OCI-M2 (cell line): ENCODE data around the gene PTPRM.

Experiments
- DNase-seq: peaks from one replicate; lab custom pipeline; 2025; ENCODE audit not compliant: unreplicated experiment; lab: John Stamatoyannopoulos, UW

PTPRM gene

DNA sequence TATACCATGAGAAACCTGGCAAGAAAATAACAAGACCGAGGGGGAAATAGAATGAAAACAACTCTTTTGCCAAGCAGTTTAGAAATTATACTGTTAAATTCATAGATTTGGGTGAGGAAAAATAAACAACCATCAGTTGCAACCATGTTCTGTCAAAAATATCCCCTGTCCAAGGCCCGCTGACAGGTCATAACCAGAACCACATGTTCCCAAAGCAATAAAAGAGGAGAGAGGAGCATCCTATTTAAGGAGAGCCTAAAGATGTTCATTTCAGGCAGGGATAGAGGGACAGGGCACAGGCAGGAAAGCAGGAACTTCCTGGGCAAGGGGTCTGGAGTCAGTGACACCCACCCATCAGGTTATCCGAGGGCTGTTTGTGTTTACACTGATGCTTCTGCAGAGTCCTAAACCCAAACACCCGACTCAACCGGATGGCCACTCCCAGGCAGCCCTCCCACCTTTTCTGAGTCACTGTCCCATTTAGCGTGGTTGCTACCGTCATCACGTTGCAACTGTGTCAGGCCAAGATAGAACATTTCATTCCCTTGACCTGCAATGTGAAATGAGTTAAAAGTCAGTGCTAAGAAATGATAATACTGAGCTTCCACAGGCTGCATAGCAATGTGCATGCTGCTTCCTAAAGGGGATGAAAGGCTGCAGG lies 573.9 kb downstream of the PTPRM start:
- no peak for DNase-seq

DNA sequence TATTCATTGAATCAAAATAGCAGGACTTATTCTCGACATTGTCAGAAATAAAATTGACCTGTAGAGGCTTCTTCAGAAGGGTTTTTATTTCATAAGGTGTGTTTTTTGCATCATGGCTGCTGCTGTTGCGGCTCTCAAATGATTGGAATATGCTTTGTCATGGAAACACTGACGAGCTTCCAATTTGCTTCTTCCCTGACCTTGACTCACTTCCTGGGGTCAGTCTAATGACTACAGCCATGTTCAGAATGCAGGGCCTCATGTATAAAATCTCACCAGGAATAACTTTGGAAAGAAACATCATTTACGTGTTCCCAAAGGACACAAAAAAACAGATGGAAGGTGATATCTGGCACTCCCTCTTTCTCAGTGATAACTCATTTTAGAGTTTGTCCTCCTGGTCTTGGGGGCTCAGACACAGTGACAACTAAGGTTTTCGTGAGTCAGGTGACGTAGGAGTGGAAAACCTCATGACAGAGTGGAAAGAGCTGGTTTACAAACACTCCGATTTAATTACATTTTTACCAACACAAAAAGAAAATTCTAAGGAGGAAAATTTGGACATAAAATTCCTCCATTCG lies 575.1 kb downstream of the PTPRM start:
- no peak for DNase-seq

DNA sequence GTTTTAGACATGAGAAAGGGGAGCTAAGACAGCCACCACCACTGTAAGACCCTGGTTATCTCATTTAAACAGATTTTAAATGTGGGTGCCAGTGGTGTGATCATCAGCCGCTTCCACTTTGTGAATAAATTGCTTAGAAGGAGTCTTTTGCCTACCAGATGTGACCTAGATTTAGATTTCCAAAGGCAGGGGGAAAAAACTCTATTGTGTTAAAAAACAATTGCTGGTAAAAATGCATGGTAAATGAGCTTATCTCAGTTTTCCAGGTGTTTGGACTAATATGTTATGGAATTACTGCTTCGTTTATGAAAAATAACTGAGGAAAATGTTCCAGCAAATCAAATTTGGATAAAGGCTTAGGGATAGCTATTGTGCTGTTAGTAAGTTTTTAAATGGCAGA lies 575.8 kb downstream of the PTPRM start:
- DNase-seq, result no peak

GRCh38 chr18:8151181-8151580 lies 584.1 kb downstream of the PTPRM start:
- DNase-seq, result no peak

- no peak for DNase-seq
Measured at GRCh38 chr18:8153887-8154583, 586.9 kb downstream of the PTPRM start.

DNA sequence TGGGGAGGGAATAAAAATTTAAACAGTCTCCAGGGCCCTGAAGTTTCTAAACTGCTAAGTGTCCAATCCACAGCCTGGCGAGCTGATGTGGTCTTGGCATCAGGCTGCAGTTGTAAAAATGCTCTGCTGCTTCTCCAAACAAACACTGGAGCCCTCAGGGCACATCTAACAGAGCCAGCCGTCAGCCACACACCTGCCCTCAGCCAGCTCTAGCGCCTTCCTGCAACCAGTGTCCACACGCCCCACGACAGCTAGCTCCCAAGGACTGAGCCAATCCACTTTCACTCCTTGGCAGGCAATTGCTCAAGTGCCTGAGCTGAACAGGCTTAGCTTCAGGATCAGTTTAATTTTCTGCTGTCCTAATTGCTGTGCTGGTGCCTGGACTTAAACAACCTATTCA lies 595.7 kb downstream of the PTPRM start:
- DNase-seq, result no peak

DNA sequence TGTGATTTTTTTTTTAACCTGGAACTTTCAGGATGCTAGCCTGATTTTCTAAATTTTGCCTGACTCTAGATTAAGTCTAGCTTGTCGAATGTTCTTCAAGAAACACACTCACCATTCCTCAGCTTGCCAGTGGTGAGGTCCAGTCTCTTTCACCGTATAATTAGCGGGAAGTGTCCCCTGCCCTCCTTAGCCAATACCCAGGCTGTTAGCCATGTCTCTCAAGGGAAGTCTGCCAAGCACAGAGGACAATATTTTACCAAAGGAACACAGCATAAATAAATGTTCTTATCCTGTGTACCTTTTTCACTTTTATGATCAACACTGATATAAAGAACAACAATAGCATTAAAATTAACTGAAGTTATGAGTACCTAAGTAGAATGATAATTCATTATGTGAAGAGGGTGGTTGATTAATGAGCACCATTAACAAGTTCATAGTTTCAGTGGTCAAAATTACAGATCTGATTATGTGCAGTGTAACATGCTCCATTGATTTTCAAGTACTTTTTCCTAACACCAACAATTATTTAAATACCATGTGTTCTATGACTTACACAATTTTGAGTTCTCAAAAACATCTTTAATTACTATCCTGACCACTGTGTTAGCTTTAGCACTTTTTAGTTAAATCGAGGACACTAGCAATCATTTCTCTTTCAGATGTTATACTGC lies 596.3 kb downstream of the PTPRM start:
- no peak for DNase-seq

GRCh38 chr18:8165095-8165494 lies 598.0 kb downstream of the PTPRM start:
- no peak for DNase-seq

DNA sequence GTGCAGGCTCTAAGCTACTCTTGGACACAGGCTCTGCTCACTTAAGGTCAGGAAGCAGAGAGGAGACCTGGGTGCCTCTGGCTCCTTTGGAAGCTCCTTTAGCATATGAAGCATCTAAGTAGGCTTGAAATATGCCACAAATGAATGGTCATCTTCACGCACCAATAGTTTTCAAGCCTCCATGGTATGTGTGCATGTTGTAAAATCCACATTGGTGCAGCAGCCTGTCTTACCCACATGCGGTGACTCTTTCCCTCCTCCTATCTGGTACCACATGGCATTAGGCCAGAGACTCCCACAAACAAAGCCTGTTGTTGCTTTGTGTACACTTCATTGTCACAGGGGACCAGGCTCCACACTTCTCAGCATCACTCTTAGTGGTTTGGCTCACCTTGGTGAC lies 599.9 kb downstream of the PTPRM start:
- no peak for DNase-seq

DNA sequence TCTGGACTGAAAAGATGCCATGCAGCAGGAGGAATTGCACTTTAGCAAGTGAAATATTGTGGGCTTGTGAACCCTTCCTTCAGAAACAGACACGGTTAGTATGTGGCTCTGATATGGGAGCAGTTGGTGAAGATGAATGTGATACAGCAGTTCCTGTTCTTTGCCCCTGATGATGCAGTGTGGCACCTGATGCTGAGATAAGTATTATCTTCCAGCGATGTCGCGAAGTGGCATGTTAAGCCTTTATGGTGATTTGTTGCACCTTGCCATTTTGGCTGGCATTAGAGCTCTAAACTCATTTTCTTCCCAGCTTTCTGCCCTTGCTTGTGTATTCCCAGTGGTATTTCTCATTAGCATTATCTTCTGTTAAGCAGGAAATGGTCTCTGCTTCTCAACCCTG lies 600.6 kb downstream of the PTPRM start:
- no peak for DNase-seq

DNA sequence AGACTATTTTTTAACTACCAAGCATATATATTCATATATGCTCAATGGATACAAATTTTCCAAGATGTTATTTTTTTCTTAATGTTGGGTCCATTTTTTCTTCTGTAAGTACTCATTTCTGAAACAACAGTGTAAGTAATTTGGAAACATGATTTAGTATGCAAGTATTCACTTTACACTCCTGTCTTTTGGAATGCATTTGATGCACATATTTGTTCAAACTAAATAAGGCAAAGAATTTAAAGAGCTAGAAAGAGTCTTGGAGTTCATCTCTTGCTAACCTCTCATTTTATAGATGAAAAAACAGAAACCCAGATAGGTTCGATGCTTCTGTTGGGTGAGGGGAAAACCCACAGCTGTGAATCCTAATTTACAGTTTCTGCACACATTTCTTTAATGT lies 602.6 kb downstream of the PTPRM start:
- DNase-seq, result no peak

GRCh38 chr18:8174771-8175170 lies 607.7 kb downstream of the PTPRM start:
- DNase-seq, result no peak

DNA sequence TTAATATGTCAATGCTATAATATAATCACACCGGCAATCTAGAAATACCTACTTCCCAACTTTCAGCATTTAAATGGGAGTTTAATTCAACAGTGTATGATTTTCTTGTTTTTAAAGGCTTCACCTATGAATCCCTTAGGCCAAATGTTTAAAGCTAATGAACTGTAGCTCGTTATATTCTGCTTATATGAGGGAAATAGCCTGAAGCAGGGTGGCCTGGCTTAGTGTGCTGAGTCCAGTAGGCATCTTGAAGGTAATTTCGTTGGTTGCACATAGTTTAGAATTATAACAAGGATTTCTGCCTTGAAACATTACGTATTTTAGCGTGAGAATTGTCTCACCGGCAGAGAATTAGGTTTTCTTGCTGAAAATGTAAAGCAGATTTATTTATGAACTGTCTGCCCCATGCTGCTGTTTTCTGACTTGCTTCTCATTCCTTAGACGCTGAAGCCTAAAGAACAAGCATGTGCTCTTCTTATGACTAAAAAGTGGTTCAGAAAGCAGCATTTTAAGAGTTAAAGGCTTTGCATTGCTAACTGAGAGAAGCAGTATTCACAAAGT lies 608.5 kb downstream of the PTPRM start:
- no peak for DNase-seq

GRCh38 chr18:8176109-8176508 lies 609.0 kb downstream of the PTPRM start:
- no peak for DNase-seq

DNA sequence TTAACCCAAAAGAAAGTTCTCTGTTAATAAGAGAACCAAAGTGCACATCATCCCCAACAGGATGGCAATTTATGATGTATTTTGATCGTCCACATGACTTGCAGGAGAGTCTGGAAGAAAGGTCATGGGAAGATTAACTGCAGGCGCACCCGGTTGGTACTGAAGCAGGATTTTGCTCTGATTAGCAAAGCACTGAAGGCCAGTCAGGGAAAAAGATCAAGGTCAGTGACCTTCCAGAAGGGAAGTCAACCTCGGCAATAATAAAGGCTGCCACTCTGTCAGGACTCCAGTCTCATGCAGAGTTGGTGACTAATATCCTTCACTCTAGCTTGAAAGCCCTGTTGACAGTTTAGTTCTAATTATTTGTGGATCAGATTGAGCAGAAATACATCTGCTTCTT lies 609.4 kb downstream of the PTPRM start:
- DNase-seq, result no peak

DNA sequence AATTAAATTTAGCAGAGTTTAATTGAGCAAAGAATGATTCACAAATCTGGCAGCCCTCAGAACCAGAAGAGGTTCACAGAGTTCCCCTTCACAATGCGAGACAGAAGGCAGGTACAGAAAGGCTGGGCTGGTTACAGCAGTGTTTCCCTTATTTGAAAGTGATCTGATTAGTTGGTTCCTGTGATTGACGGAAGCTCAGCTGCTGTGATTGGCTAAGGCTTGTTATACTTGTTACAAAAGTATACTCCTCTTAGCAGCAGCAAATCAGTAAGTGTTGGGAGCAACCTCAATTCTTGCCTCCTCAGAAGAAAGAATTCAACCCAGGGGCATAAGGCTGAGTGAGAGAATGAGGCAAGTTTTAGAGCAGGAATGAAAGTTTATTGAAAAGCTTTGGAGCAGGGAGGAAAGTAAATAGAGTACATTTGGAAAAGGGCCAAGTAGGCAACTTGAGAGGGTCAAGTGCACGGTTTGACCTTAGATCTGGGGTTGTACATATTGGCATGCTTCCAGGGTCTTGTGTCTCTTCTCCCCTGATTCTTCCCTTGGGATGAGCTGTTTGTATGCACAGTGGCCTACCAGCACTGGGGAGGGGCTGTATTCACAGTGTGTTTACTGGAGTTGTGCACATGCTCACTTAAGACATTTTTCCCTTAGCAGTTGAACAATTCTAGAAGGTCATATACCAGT lies 610.4 kb downstream of the PTPRM start:
- DNase-seq, result no peak

- DNase-seq, result no peak
Measured at GRCh38 chr18:8186413-8186812, 619.3 kb downstream of the PTPRM start.

GRCh38 chr18:8188184-8188583 lies 621.1 kb downstream of the PTPRM start:
- DNase-seq, result no peak

DNA sequence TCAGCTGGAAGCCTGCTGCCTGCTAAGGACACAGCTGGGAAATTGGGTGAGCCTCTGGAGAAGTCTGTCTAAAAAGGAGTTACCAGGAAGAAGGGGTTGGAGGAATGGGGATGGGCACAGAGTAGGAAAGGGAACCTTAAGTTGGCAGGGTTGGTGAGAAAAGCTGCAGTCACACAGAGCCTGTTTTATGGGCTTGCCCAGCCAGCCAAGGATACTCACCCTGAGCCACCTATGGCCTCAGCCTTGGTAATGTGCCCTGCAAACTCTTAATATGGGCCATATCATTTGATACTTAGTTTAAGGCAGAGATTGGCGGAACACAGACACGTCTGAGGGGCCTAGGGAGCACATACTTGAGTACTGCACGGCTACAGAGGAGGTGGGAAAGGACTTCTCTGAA lies 623.9 kb downstream of the PTPRM start:
- no peak for DNase-seq

GRCh38 chr18:8194431-8194830 lies 627.3 kb downstream of the PTPRM start:
- DNase-seq, result no peak

DNA sequence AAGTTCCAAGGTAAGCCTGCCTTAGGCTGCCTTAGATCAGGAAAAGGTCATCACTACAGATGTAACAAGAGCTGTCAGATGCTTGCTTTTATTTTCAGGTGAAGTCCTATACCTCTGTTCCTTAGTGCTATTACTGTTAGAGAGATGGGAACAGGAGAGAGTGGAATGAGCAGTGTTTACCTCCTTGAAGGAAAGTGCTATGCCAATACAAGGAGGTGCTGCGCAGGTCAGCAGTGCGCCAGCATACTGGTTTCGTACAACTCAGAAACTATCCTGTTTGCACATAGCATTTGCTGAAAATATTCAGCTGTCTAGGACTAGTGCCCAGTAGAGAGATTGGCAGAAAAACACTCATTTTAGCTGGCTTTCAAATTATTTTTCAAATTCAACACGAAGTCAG lies 629.1 kb downstream of the PTPRM start:
- no peak for DNase-seq
